ENCODE measurements around the gene COPG1.

- TF ChIP-seq EZH2 (IDR thresholded peaks at IDR 0.05; ENCODE audit: borderline replicate concordance) (no peak), CTCF (IDR thresholded peaks at IDR 0.05; ENCODE audit: poor library complexity) (no peak), EZH2phosphoT487 (IDR thresholded peaks at IDR 0.05; ENCODE audit: low read depth, severe bottlenecking, unreplicated experiment) (no peak)
These were observed 63.4 kb downstream of the COPG1 start for GRCh38 chr3:129312671-129313414.

Measured in hepatocyte (in vitro differentiated cells).